ENCODE measurements around the gene URM1.

The URM1 gene

DNA sequence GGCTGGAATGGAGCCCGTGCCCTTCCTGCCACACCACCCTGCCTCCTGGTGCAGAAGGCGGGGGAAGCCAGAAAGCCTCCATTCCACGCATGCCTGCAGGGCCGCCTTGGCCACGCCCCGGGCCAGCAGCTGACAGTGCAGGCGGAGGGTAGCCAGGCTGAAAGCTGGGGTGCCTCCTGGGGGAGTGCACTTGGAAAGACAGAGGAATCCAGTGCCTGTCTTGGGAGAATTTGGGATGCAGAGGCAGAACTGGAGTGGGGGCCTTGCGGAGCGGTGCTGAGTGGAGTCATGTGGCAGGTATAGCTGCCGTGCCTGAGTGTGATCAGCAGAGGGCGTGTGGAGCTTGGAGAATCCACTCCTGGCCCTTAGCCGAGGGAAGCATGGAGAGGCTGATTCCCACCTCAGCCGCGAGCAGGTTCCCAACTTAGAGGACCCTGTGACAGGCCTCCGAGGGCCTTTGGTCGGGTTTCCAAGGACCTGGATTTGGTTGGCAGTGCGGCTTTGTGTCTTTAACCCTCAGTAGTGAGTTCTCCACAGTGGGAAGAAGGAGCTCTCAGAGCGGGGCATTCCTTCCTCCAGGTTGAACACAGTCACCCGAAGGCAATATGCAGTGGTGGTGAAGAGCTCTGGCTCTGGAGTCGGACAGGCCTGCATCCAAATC is 9.1 kb upstream of the URM1 start:
- 11% methylated on average over 19 of the region's 20 CpGs for WGBS (ENCODE audit: insufficient coverage)
- Histone ChIP-seq H3K9me3 (ENCODE audit: control extremely low read depth in 1 of 5, control insufficient read depth in 4 of 5, insufficient read depth in 2 of 5, low read depth in 1 of 5, low read length in 4 of 5) (no peaks in the 10 kb centered on the region), H3K27ac (ENCODE audit: insufficient read depth in 1 of 2, low read depth in 1 of 2, low read length in 2 of 2, poor library complexity in 1 of 2, severe bottlenecking in 2 of 2) (peak overlapping the region in 1 of 2 experiments; percentile 14), H3K4me3 (ENCODE audit: control insufficient read depth in 1 of 7, extremely low read depth in 1 of 7, insufficient read depth in 4 of 7, low read depth in 2 of 7, low read length in 6 of 7) (peak overlapping the region; percentile 29 to 83 (median 78)), H3K4me1 (ENCODE audit: control extremely low read depth in 1 of 4, control insufficient read depth in 4 of 4, insufficient read depth in 4 of 4, low read length in 3 of 4) (peaks cover 0 to 25% (median 19%) of the 10 kb centered on the region in 4 experiments), H3K36me3 (ENCODE audit: control insufficient read depth in 4 of 4, insufficient read depth in 4 of 4, low read length in 3 of 4) (peaks cover 0 to 20% (median under 1%) of the 10 kb centered on the region in 4 experiments), H3K27me3 (replicated peaks in 2 of 5; ENCODE audit: control insufficient read depth in 4 of 5, insufficient read depth in 5 of 5, low read length in 4 of 5) (no peaks in the 10 kb centered on the region)
- DNase-seq = peak; percentile 68 to 77 (median 73)
- CTCF ChIA-PET = interaction anchor here (0.9 to 6.9 kb wide), 19 partner anchors 9 to 132 kb away, joined by 3 to 80 read pairs (median 6); partner anchors contain the start of genes CERCAM and URM1
- POLR2A ChIA-PET = interaction anchor here (0.5 to 1.4 kb wide), 5 partner anchors 9 to 190 kb away, joined by 3 to 6 read pairs (median 3); partner anchors contain the start of genes SPTAN1 and URM1

GRCh38 chr9:128362774-128363173 is 8.4 kb upstream of the URM1 start:
- H3K4me1 ChIP-seq (ENCODE audit: control extremely low read depth in 1 of 4, control insufficient read depth in 4 of 4, insufficient read depth in 4 of 4, low read length in 3 of 4) = peaks cover 0 to 25% (median 19%) of the 10 kb centered on the region in 4 experiments
- no peaks in the 10 kb centered on the region for H3K27me3 ChIP-seq (replicated peaks in 2 of 5; ENCODE audit: control insufficient read depth in 4 of 5, insufficient read depth in 5 of 5, low read length in 4 of 5)
- peaks cover 0 to 14% (median 0%) of the 10 kb centered on the region in 4 experiments for H3K36me3 ChIP-seq (ENCODE audit: control insufficient read depth in 4 of 4, insufficient read depth in 4 of 4, low read length in 3 of 4)
- WGBS (ENCODE audit: insufficient coverage) = 92% methylated on average over 2 of the region's 3 CpGs
- ChIA-PET CTCF (interaction anchor here (0.9 to 6.9 kb wide), 16 partner anchors 8 to 132 kb away, joined by 3 to 80 read pairs (median 8); partner anchors contain the start of genes CERCAM and URM1), POLR2A (interaction anchor here (0.5 to 1.4 kb wide), 3 partner anchors 8 to 190 kb away, joined by 3 to 6 read pairs (median 4); partner anchors contain the start of genes SPTAN1 and URM1)
- no peak for DNase-seq
- no peaks in the 10 kb centered on the region for H3K9me3 ChIP-seq (ENCODE audit: control extremely low read depth in 1 of 5, control insufficient read depth in 4 of 5, insufficient read depth in 2 of 5, low read depth in 1 of 5, low read length in 4 of 5)
- no peak overlapping the region for H3K27ac ChIP-seq (ENCODE audit: insufficient read depth in 1 of 2, low read depth in 1 of 2, low read length in 2 of 2, poor library complexity in 1 of 2, severe bottlenecking in 2 of 2)
- H3K4me3 ChIP-seq (ENCODE audit: control insufficient read depth in 1 of 7, extremely low read depth in 1 of 7, insufficient read depth in 4 of 7, low read depth in 2 of 7, low read length in 6 of 7) = no peak overlapping the region

GRCh38 chr9:128365525-128365924 is 5.6 kb upstream of the URM1 start:
- Histone ChIP-seq H3K36me3 (ENCODE audit: control insufficient read depth in 4 of 4, insufficient read depth in 4 of 4, low read length in 3 of 4) (no peaks in the 10 kb centered on the region), H3K27me3 (replicated peaks in 2 of 5; ENCODE audit: control insufficient read depth in 4 of 5, insufficient read depth in 5 of 5, low read length in 4 of 5) (no peaks in the 10 kb centered on the region), H3K4me1 (ENCODE audit: control extremely low read depth in 1 of 4, control insufficient read depth in 4 of 4, insufficient read depth in 4 of 4, low read length in 3 of 4) (peaks cover 1 to 30% (median 23%) of the 10 kb centered on the region in 4 experiments), H3K4me3 (ENCODE audit: control insufficient read depth in 1 of 7, extremely low read depth in 1 of 7, insufficient read depth in 4 of 7, low read depth in 2 of 7, low read length in 6 of 7) (peak overlapping the region in 3 of 7 experiments; percentile 65 to 72 (median 68)), H3K9me3 (ENCODE audit: control extremely low read depth in 1 of 5, control insufficient read depth in 4 of 5, insufficient read depth in 2 of 5, low read depth in 1 of 5, low read length in 4 of 5) (no peaks in the 10 kb centered on the region), H3K27ac (ENCODE audit: insufficient read depth in 1 of 2, low read depth in 1 of 2, low read length in 2 of 2, poor library complexity in 1 of 2, severe bottlenecking in 2 of 2) (peak overlapping the region in 1 of 2 experiments; percentile 25)
- ChIA-PET POLR2A (no interaction called here), CTCF (interaction anchor here (1.2 to 6.9 kb wide), 4 partner anchors 10 to 54 kb away, joined by 5 to 80 read pairs (median 6); partner anchors contain the start of gene CERCAM)
- no peak for DNase-seq
- 82% methylated on average over 3 of the region's 4 CpGs for WGBS (ENCODE audit: insufficient coverage)

DNA sequence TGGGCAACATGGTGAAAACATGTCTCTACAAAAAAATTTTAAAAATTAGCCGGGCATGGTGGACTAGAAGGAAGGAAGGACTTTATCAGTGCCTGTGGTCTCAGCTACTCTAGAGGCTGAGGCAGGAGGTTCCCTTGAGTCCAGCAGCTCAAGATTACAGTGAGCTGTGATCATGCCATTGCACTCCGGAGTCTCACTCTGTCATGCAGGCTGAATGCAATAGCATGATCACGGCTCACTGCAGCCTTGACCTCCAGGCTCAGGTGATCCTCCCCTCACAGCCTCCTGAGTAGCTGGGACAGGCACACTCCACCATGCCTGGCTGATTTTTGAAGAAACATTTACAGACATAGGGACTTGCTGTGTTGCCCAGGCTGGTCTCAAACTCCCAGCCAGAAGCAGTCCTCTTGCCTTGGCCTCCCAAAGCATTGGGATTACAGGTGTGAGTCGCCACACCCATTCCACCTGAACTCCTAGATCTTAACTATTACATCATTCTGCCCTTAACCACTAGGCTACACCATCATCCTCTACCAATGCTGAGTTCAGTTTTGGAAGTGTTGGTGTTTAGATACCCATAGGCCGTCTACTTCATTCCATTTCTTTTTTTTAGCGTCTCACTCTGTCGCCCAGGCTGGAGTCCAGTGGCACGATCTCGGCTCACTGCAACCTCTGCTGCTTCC is 2.0 kb upstream of the URM1 start:
- no peaks in the 10 kb centered on the region for H3K9me3 ChIP-seq (ENCODE audit: control extremely low read depth in 1 of 5, control insufficient read depth in 4 of 5, insufficient read depth in 2 of 5, low read depth in 1 of 5, low read length in 4 of 5)
- H3K4me1 ChIP-seq (ENCODE audit: control extremely low read depth in 1 of 4, control insufficient read depth in 4 of 4, insufficient read depth in 4 of 4, low read length in 3 of 4) = peaks cover 10 to 38% (median 29%) of the 10 kb centered on the region in 4 experiments
- H3K27me3 ChIP-seq (replicated peaks in 2 of 5; ENCODE audit: control insufficient read depth in 4 of 5, insufficient read depth in 5 of 5, low read length in 4 of 5) = no peaks in the 10 kb centered on the region
- H3K36me3 ChIP-seq (ENCODE audit: control insufficient read depth in 4 of 4, insufficient read depth in 4 of 4, low read length in 3 of 4) = peaks cover 2 to 9% (median 6%) of the 10 kb centered on the region in 4 experiments
- no peak overlapping the region for H3K27ac ChIP-seq (ENCODE audit: insufficient read depth in 1 of 2, low read depth in 1 of 2, low read length in 2 of 2, poor library complexity in 1 of 2, severe bottlenecking in 2 of 2)
- H3K4me3 ChIP-seq (ENCODE audit: control insufficient read depth in 1 of 7, extremely low read depth in 1 of 7, insufficient read depth in 4 of 7, low read depth in 2 of 7, low read length in 6 of 7) = no peak overlapping the region
- CTCF ChIA-PET = interaction anchor here (1.2 to 1.9 kb wide), 2 partner anchors 52 kb away, joined by 3 to 10 read pairs; partner anchors contain the start of gene CERCAM
- DNase-seq = peak in 2 of 3 donors; percentile 7 to 22
- WGBS (ENCODE audit: insufficient coverage) = 94% methylated on average over 9 of the region's 9 CpGs
- POLR2A ChIA-PET = no interaction called here

GRCh38 chr9:128370367-128370751 is 815 bp upstream of the URM1 start:
- peaks cover 2 to 15% (median 12%) of the 10 kb centered on the region in 4 experiments for H3K36me3 ChIP-seq (ENCODE audit: control insufficient read depth in 4 of 4, insufficient read depth in 4 of 4, low read length in 3 of 4)
- H3K27ac ChIP-seq (ENCODE audit: insufficient read depth in 1 of 2, low read depth in 1 of 2, low read length in 2 of 2, poor library complexity in 1 of 2, severe bottlenecking in 2 of 2) = peak overlapping the region; percentile 86 to 92
- ChIA-PET POLR2A (interaction anchor here (1.3 to 1.5 kb wide), 2 partner anchors 8 to 29 kb away, joined by 4 to 6 read pairs; no protein-coding TSS in a partner anchor), CTCF (interaction anchor here (1.2 to 2.7 kb wide), 5 partner anchors 9 to 68 kb away, joined by 3 to 21 read pairs (median 5); partner anchors contain the start of gene CERCAM)
- peaks cover 10 to 28% (median 20%) of the 10 kb centered on the region in 4 experiments for H3K4me1 ChIP-seq (ENCODE audit: control extremely low read depth in 1 of 4, control insufficient read depth in 4 of 4, insufficient read depth in 4 of 4, low read length in 3 of 4)
- no peaks in the 10 kb centered on the region for H3K9me3 ChIP-seq (ENCODE audit: control extremely low read depth in 1 of 5, control insufficient read depth in 4 of 5, insufficient read depth in 2 of 5, low read depth in 1 of 5, low read length in 4 of 5)
- H3K27me3 ChIP-seq (replicated peaks in 2 of 5; ENCODE audit: control insufficient read depth in 4 of 5, insufficient read depth in 5 of 5, low read length in 4 of 5) = no peaks in the 10 kb centered on the region
- no peak for DNase-seq
- peak overlapping the region in 6 of 7 experiments; percentile 76 to 95 (median 92) for H3K4me3 ChIP-seq (ENCODE audit: control insufficient read depth in 1 of 7, extremely low read depth in 1 of 7, insufficient read depth in 4 of 7, low read depth in 2 of 7, low read length in 6 of 7)

GRCh38 chr9:128371630-128372117 is 500 bp downstream of the URM1 start:
- H3K27me3 ChIP-seq (replicated peaks in 2 of 5; ENCODE audit: control insufficient read depth in 4 of 5, insufficient read depth in 5 of 5, low read length in 4 of 5) = no peaks in the 10 kb centered on the region
- peaks cover 10 to 24% (median 19%) of the 10 kb centered on the region in 4 experiments for H3K4me1 ChIP-seq (ENCODE audit: control extremely low read depth in 1 of 4, control insufficient read depth in 4 of 4, insufficient read depth in 4 of 4, low read length in 3 of 4)
- DNase-seq = peak; percentile 16 to 38 (median 25)
- ChIA-PET CTCF (interaction anchor here (1.3 to 2.7 kb wide), 4 partner anchors 10 to 67 kb away, joined by 3 to 21 read pairs (median 4); no protein-coding TSS in a partner anchor), POLR2A (interaction anchor here (0.8 to 1.5 kb wide), 3 partner anchors 10 to 30 kb away, joined by 3 to 6 read pairs (median 4); no protein-coding TSS in a partner anchor)
- H3K36me3 ChIP-seq (ENCODE audit: control insufficient read depth in 4 of 4, insufficient read depth in 4 of 4, low read length in 3 of 4) = peaks cover 2 to 15% (median 14%) of the 10 kb centered on the region in 4 experiments
- no peaks in the 10 kb centered on the region for H3K9me3 ChIP-seq (ENCODE audit: control extremely low read depth in 1 of 5, control insufficient read depth in 4 of 5, insufficient read depth in 2 of 5, low read depth in 1 of 5, low read length in 4 of 5)
- H3K27ac ChIP-seq (ENCODE audit: insufficient read depth in 1 of 2, low read depth in 1 of 2, low read length in 2 of 2, poor library complexity in 1 of 2, severe bottlenecking in 2 of 2) = peak overlapping the region; percentile 86 to 92
- 0% methylated on average over 9 of the region's 10 CpGs for WGBS (ENCODE audit: insufficient coverage)
- peak overlapping the region; percentile 74 to 95 (median 92) for H3K4me3 ChIP-seq (ENCODE audit: control insufficient read depth in 1 of 7, extremely low read depth in 1 of 7, insufficient read depth in 4 of 7, low read depth in 2 of 7, low read length in 6 of 7)
